Stimulated activated memory B cell treated with anti-CD40 and anti-IgM and Interleukin-4, amounts not matched to agents 10 μg/mL and 1 μg/mL and 100 μg/mL, for 72 hours (primary cell): ENCODE results near the gene DIP2C.
"Not testable (repeated sequence)": the region's sequence is repeated elsewhere in the genome, so short reads cannot be mapped to it uniquely, and the experiment has no call there.

Experiments used
- ATAC-seq: fragments of 150-1000 bp; cut with Tn5 transposase; 2 replicates; pipeline ENCODE4 v1.10.0; 2021
- H3K27ac Mint-ChIP-seq: one replicate; pipeline ENCODE4 v1.8.0; 2022; ENCODE audit warnings: mild to moderate bottlenecking, mixed read lengths
- H3K27me3 Mint-ChIP-seq: one replicate; pipeline ENCODE4 v1.8.0; 2022; ENCODE audit warnings: mixed read lengths
- H3K36me3 Mint-ChIP-seq: one replicate; pipeline ENCODE4 v1.8.0; 2022; ENCODE audit warnings: mixed read lengths
- H3K4me1 Mint-ChIP-seq: one replicate; pipeline ENCODE4 v1.8.0; 2022; ENCODE audit warnings: mixed read lengths
- H3K4me3 Mint-ChIP-seq: one replicate; pipeline ENCODE4 v1.8.0; 2022; ENCODE audit warnings: mild to moderate bottlenecking, moderate library complexity, mixed read lengths
- H3K9me3 Mint-ChIP-seq: one replicate; pipeline ENCODE4 v1.8.0; 2022; ENCODE audit warnings: mixed read lengths

The DIP2C gene

GRCh38 chr10:368579-369220 is 320.8 kb downstream of the DIP2C start:
- no peaks in the 10 kb centered on the region for H3K36me3 Mint-ChIP-seq
- H3K27ac Mint-ChIP-seq, result no peak overlapping the region
- no peaks in the 10 kb centered on the region for H3K9me3 Mint-ChIP-seq
- H3K27me3 Mint-ChIP-seq, result no peaks in the 10 kb centered on the region
- no peak for ATAC-seq
- no peak overlapping the region for H3K4me3 Mint-ChIP-seq
- peaks cover 10% of the 10 kb centered on the region for H3K4me1 Mint-ChIP-seq

GRCh38 chr10:368107-368506 is 321.4 kb downstream of the DIP2C start:
- H3K36me3 Mint-ChIP-seq, H3K4me1 Mint-ChIP-seq, H3K27ac Mint-ChIP-seq, H3K4me3 Mint-ChIP-seq, ATAC-seq, H3K9me3 Mint-ChIP-seq, H3K27me3 Mint-ChIP-seq: not testable (repeated sequence)

- no peaks in the 10 kb centered on the region for H3K27me3 Mint-ChIP-seq
- H3K4me1 Mint-ChIP-seq, result peaks cover 10% of the 10 kb centered on the region
- no peak overlapping the region for H3K27ac Mint-ChIP-seq
- H3K4me3 Mint-ChIP-seq, result no peak overlapping the region
- no peak for ATAC-seq
- no peaks in the 10 kb centered on the region for H3K36me3 Mint-ChIP-seq
- no peaks in the 10 kb centered on the region for H3K9me3 Mint-ChIP-seq
Measured at GRCh38 chr10:367636-368035, 321.8 kb downstream of the DIP2C start.

- ATAC-seq, result no peak
- no peak overlapping the region for H3K4me3 Mint-ChIP-seq
- peaks cover 21% of the 10 kb centered on the region for H3K4me1 Mint-ChIP-seq
- no peaks in the 10 kb centered on the region for H3K36me3 Mint-ChIP-seq
- no peak overlapping the region for H3K27ac Mint-ChIP-seq
- no peaks in the 10 kb centered on the region for H3K27me3 Mint-ChIP-seq
- no peaks in the 10 kb centered on the region for H3K9me3 Mint-ChIP-seq
Measured at GRCh38 chr10:366186-366585, 323.3 kb downstream of the DIP2C start.

GRCh38 chr10:364267-364775 is 325.1 kb downstream of the DIP2C start:
- H3K27me3 Mint-ChIP-seq, result no peaks in the 10 kb centered on the region
- no peak for ATAC-seq
- peaks cover 21% of the 10 kb centered on the region for H3K4me1 Mint-ChIP-seq
- no peaks in the 10 kb centered on the region for H3K9me3 Mint-ChIP-seq
- no peak overlapping the region for H3K27ac Mint-ChIP-seq
- H3K36me3 Mint-ChIP-seq, result no peaks in the 10 kb centered on the region
- H3K4me3 Mint-ChIP-seq, result no peak overlapping the region

GRCh38 chr10:363152-363551 is 326.3 kb downstream of the DIP2C start:
- ATAC-seq, result no peak
- Mint-ChIP-seq H3K36me3 (no peaks in the 10 kb centered on the region), H3K9me3 (no peaks in the 10 kb centered on the region), H3K4me1 (peaks cover 21% of the 10 kb centered on the region), H3K27me3 (peaks cover 2% of the 10 kb centered on the region), H3K4me3 (no peak overlapping the region), H3K27ac (no peak overlapping the region)

- H3K4me1 Mint-ChIP-seq, result peaks cover 17% of the 10 kb centered on the region
Measured at GRCh38 chr10:361203-362081, 328.0 kb downstream of the DIP2C start.

GRCh38 chr10:360653-361052 is 328.8 kb downstream of the DIP2C start:
- no peak overlapping the region for H3K27ac Mint-ChIP-seq
- H3K36me3 Mint-ChIP-seq, result no peaks in the 10 kb centered on the region
- no peaks in the 10 kb centered on the region for H3K9me3 Mint-ChIP-seq
- H3K4me1 Mint-ChIP-seq, result peaks cover 15% of the 10 kb centered on the region
- no peak overlapping the region for H3K4me3 Mint-ChIP-seq
- no peak for ATAC-seq
- peaks cover 13% of the 10 kb centered on the region for H3K27me3 Mint-ChIP-seq

More at GRCh38 chr10:361203-362081, 328.0 kb downstream of the DIP2C start:
- H3K9me3 Mint-ChIP-seq, result no peaks in the 10 kb centered on the region
- no peak overlapping the region for H3K27ac Mint-ChIP-seq
- ATAC-seq, result no peak
- no peaks in the 10 kb centered on the region for H3K36me3 Mint-ChIP-seq
- peaks cover 13% of the 10 kb centered on the region for H3K27me3 Mint-ChIP-seq
- H3K4me3 Mint-ChIP-seq, result no peak overlapping the region

- no peak overlapping the region for H3K4me3 Mint-ChIP-seq
- H3K27me3 Mint-ChIP-seq, result peaks cover 13% of the 10 kb centered on the region
- H3K27ac Mint-ChIP-seq, result no peak overlapping the region
- H3K9me3 Mint-ChIP-seq, result no peaks in the 10 kb centered on the region
- peaks cover 15% of the 10 kb centered on the region for H3K4me1 Mint-ChIP-seq
- H3K36me3 Mint-ChIP-seq, result no peaks in the 10 kb centered on the region
- no peak for ATAC-seq
Measured at GRCh38 chr10:359762-360161, 329.7 kb downstream of the DIP2C start.

- H3K36me3 Mint-ChIP-seq, result no peaks in the 10 kb centered on the region
- H3K4me3 Mint-ChIP-seq, result no peak overlapping the region
- no peaks in the 10 kb centered on the region for H3K9me3 Mint-ChIP-seq
- peaks cover 13% of the 10 kb centered on the region for H3K27me3 Mint-ChIP-seq
- no peak for ATAC-seq
- H3K27ac Mint-ChIP-seq, result no peak overlapping the region
- peaks cover 19% of the 10 kb centered on the region for H3K4me1 Mint-ChIP-seq
Measured at GRCh38 chr10:359093-359492, 330.4 kb downstream of the DIP2C start.

GRCh38 chr10:357201-357950 is 332.1 kb downstream of the DIP2C start:
- Mint-ChIP-seq H3K9me3 (no peaks in the 10 kb centered on the region), H3K27me3 (peaks cover 13% of the 10 kb centered on the region), H3K4me3 (no peak overlapping the region), H3K4me1 (peaks cover 16% of the 10 kb centered on the region), H3K36me3 (no peaks in the 10 kb centered on the region), H3K27ac (no peak overlapping the region)
- ATAC-seq, result no peak

GRCh38 chr10:356452-356851 is 333.0 kb downstream of the DIP2C start:
- H3K4me1 Mint-ChIP-seq, result peaks cover 8% of the 10 kb centered on the region
- no peaks in the 10 kb centered on the region for H3K9me3 Mint-ChIP-seq
- H3K27ac Mint-ChIP-seq, result no peak overlapping the region
- H3K36me3 Mint-ChIP-seq, result no peaks in the 10 kb centered on the region
- H3K27me3 Mint-ChIP-seq, result peaks cover 13% of the 10 kb centered on the region
- peak; percentile 37 for ATAC-seq
- no peak overlapping the region for H3K4me3 Mint-ChIP-seq

GRCh38 chr10:354901-355617 is 334.4 kb downstream of the DIP2C start:
- no peak overlapping the region for H3K4me3 Mint-ChIP-seq

GRCh38 chr10:352476-353235 is 336.8 kb downstream of the DIP2C start:
- H3K36me3 Mint-ChIP-seq, result peaks cover 5% of the 10 kb centered on the region
- no peak overlapping the region for H3K4me3 Mint-ChIP-seq
- H3K4me1 Mint-ChIP-seq, result peaks cover 8% of the 10 kb centered on the region
- H3K27me3 Mint-ChIP-seq, result peaks cover 6% of the 10 kb centered on the region
- ATAC-seq, result no peak
- no peak overlapping the region for H3K27ac Mint-ChIP-seq
- peaks cover 3% of the 10 kb centered on the region for H3K9me3 Mint-ChIP-seq

More at GRCh38 chr10:354901-355617, 334.4 kb downstream of the DIP2C start:
- H3K27me3 Mint-ChIP-seq, result peaks cover 13% of the 10 kb centered on the region
- peaks cover 8% of the 10 kb centered on the region for H3K4me1 Mint-ChIP-seq
- no peaks in the 10 kb centered on the region for H3K36me3 Mint-ChIP-seq
- no peaks in the 10 kb centered on the region for H3K9me3 Mint-ChIP-seq
- H3K27ac Mint-ChIP-seq, result no peak overlapping the region
- ATAC-seq, result no peak
